H1 (cell line): ENCODE measurements around the gene LSR. TPM values are rescaled to one million over a fixed set of nuclear protein-coding genes. Genes with fewer than 3 reads are reported as not detected.

Experiments used
- CTCF ChIA-PET: fragments of 300-600 bp; sonication (Branson Sonifier 250); formaldehyde crosslinking; loops from one replicate; lab custom pipeline; 2021; ENCODE audit not compliant: partially characterized antibody; lab: Charles Lee
- POLR2A ChIA-PET: fragments of 300-600 bp; sonication (Branson Sonifier 250); formaldehyde crosslinking; loops from one replicate; lab custom pipeline; 2021; ENCODE audit warnings: inconsistent platforms; ENCODE audit not compliant: partially characterized antibody; lab: Charles Lee
- DNase-seq, 2 experiments: peaks; one replicate each; pipeline versions ENCODE4 v3.0.0 to v3.0.0-alpha.2; 2010 to 2022; ENCODE audit warnings: low spot score in 2 of 2, low read depth in 1 of 2, mixed read lengths in 1 of 2
- FAIRE-seq: peaks from 2 replicates; lab custom pipeline; 2011; peaks lifted over from hg19 to GRCh38; lab: Jason Lieb, UNC
- H2AFZ ChIP-seq: 2 replicates; pipeline ENCODE4 v1.8.1; 2012; ENCODE audit warnings: low read length, inconsistent platforms
- H2AK5ac ChIP-seq: 2 replicates; pipeline ENCODE4 v1.6.1; 2013; ENCODE audit warnings: low read depth, low read length
- H2BK120ac ChIP-seq: replicated peaks from 2 replicates; pipeline ENCODE3; 2013; ENCODE audit warnings: low read depth, low read length, inconsistent platforms
- H2BK12ac ChIP-seq: 2 replicates; pipeline ENCODE4 v1.6.1; 2013; ENCODE audit warnings: low read depth, low read length
- H2BK15ac ChIP-seq: 2 replicates; pipeline ENCODE4 v1.6.1; 2013; ENCODE audit warnings: low read length
- H2BK20ac ChIP-seq: 2 replicates; pipeline ENCODE4 v1.6.1; 2013; ENCODE audit warnings: low read length
- H2BK5ac ChIP-seq: 2 replicates; pipeline ENCODE4 v1.6.1; 2013; ENCODE audit warnings: low read depth, low read length
- H3K14ac ChIP-seq: 2 replicates; pipeline ENCODE4 v1.6.1; 2013; ENCODE audit warnings: inconsistent platforms; ENCODE audit not compliant: insufficient read length
- H3K18ac ChIP-seq: 2 replicates; pipeline ENCODE4 v1.6.1; 2013; ENCODE audit warnings: low read length; ENCODE audit errors: extremely low read depth
- H3K23ac ChIP-seq: 2 replicates; pipeline ENCODE4 v1.6.1; 2013; ENCODE audit warnings: inconsistent platforms; ENCODE audit not compliant: insufficient read length
- H3K23me2 ChIP-seq: 2 replicates; pipeline ENCODE4 v1.6.1; 2013; ENCODE audit warnings: low read depth, low read length
- H3K27ac ChIP-seq: 2 replicates; pipeline ENCODE4 v1.6.1; 2011; ENCODE audit warnings: low read depth, low read length, inconsistent platforms
- H3K27me3 ChIP-seq, 4 experiments: replicated peaks in 1 of 4; 1 replicate in 1 of 4; 2 replicates in 3 of 4; pipeline versions ENCODE4 v1.6.1 to v1.8.1; 2011 to 2013; ENCODE audit warnings: low read length in 3 of 4, mild to moderate bottlenecking in 3 of 4, inconsistent platforms in 2 of 4, mixed read lengths in 2 of 4, moderate library complexity in 1 of 4; ENCODE audit not compliant: control insufficient read depth in 3 of 4, insufficient read depth in 3 of 4; ENCODE audit errors: extremely low read depth in 1 of 4
- H3K36me3 ChIP-seq, 4 experiments: 2 replicates each; pipeline versions ENCODE4 v1.6.1 to v1.8.1; 2011 to 2013; ENCODE audit warnings: mild to moderate bottlenecking in 4 of 4, low read length in 3 of 4, moderate library complexity in 2 of 4, control low read depth in 1 of 4, inconsistent platforms in 1 of 4; ENCODE audit not compliant: insufficient read depth in 4 of 4, control insufficient read depth in 2 of 4
- H3K4ac ChIP-seq: replicated peaks from 2 replicates; pipeline ENCODE3; 2013; ENCODE audit warnings: low read length, low read depth, mixed read lengths, inconsistent platforms; ENCODE audit not compliant: insufficient read length
- H3K4me1 ChIP-seq, 4 experiments: replicated peaks in 1 of 4; 1 replicate in 1 of 4; 2 replicates in 3 of 4; pipeline versions ENCODE4 v1.6.1 to v1.8.1; 2011 to 2013; ENCODE audit warnings: low read length in 3 of 4, inconsistent platforms in 2 of 4, mixed read lengths in 1 of 4; ENCODE audit not compliant: insufficient read depth in 4 of 4, control insufficient read depth in 3 of 4
- H3K4me2 ChIP-seq, 2 experiments: 2 replicates each; pipeline versions ENCODE4 v1.6.1 to v1.8.1; 2011 to 2013; ENCODE audit warnings: low read depth in 2 of 2, low read length in 2 of 2, control low read depth in 1 of 2, inconsistent platforms in 1 of 2, mild to moderate bottlenecking in 1 of 2; ENCODE audit not compliant: insufficient read depth in 1 of 2
- H3K4me3 ChIP-seq, 4 experiments: fragments of 200-600, 300-600 bp in 1 of 4; sonication (generic), shearing (Covaris generic), sonication (Bioruptor Twin) in 1 of 4; 2 replicates each; pipeline versions ENCODE4 v1.5.1 to v1.8.1; 2011 to 2016; ENCODE audit warnings: low read length in 4 of 4, low read depth in 3 of 4, control low read depth in 2 of 4, inconsistent platforms in 2 of 4, mild to moderate bottlenecking in 2 of 4, mixed read lengths in 1 of 4, moderate library complexity in 1 of 4; ENCODE audit not compliant: insufficient read depth in 2 of 4; ENCODE audit errors: extremely low read depth in 1 of 4
- H3K56ac ChIP-seq: replicated peaks from 2 replicates; pipeline ENCODE3; 2013; ENCODE audit warnings: low read depth, mild to moderate bottlenecking, mixed read lengths, low read length, inconsistent platforms; ENCODE audit not compliant: insufficient read length
- H3K79me1 ChIP-seq: 2 replicates; pipeline ENCODE4 v1.6.1; 2013; ENCODE audit warnings: low read depth, low read length, control low read depth
- H3K79me2 ChIP-seq, 2 experiments: 2 replicates each; pipeline versions ENCODE4 v1.6.1 to v1.8.1; 2012 to 2013; ENCODE audit warnings: low read length in 2 of 2, mild to moderate bottlenecking in 2 of 2, inconsistent platforms in 1 of 2; ENCODE audit not compliant: insufficient read depth in 2 of 2, control insufficient read depth in 1 of 2
- H3K9ac ChIP-seq, 4 experiments: replicated peaks in 1 of 4; 1 replicate in 1 of 4; 2 replicates in 3 of 4; pipeline versions ENCODE4 v1.6.1 to v1.8.1; 2011 to 2013; ENCODE audit warnings: low read depth in 3 of 4, low read length in 3 of 4, control low read depth in 2 of 4, mild to moderate bottlenecking in 2 of 4, moderate library complexity in 2 of 4, inconsistent platforms in 1 of 4; ENCODE audit errors: extremely low read depth in 1 of 4
- H3K9me3 ChIP-seq, 2 experiments: 2 replicates each; pipeline versions ENCODE4 v1.6.1 to v1.8.1; 2012 to 2013; ENCODE audit warnings: mild to moderate bottlenecking in 2 of 2, moderate library complexity in 2 of 2, control low read depth in 1 of 2, inconsistent platforms in 1 of 2, low read depth in 1 of 2, low read length in 1 of 2, mixed read lengths in 1 of 2; ENCODE audit not compliant: insufficient read depth in 2 of 2
- H4K20me1 ChIP-seq, 2 experiments: replicated peaks in 1 of 2; 2 replicates each; pipeline versions ENCODE3 to v1.8.1; 2011 to 2013; ENCODE audit warnings: inconsistent platforms in 2 of 2, low read length in 2 of 2, mild to moderate bottlenecking in 1 of 2; ENCODE audit not compliant: insufficient read depth in 2 of 2, control insufficient read depth in 1 of 2
- H4K5ac ChIP-seq: 2 replicates; pipeline ENCODE4 v1.6.1; 2013; ENCODE audit warnings: low read length, low read depth, mixed read lengths, inconsistent platforms; ENCODE audit not compliant: insufficient read length
- H4K8ac ChIP-seq: 2 replicates; pipeline ENCODE4 v1.8.0; 2013; ENCODE audit warnings: mild to moderate bottlenecking, moderate library complexity, low read length, inconsistent platforms; ENCODE audit not compliant: insufficient read depth; ENCODE audit errors: extremely low read depth
- H4K91ac ChIP-seq: replicated peaks from 2 replicates; pipeline ENCODE3; 2013; ENCODE audit warnings: low read length, mixed read lengths, inconsistent platforms; ENCODE audit not compliant: insufficient read length
- ASH2L ChIP-seq: fragments of 200-600, 300-600 bp; sonication (generic); IDR thresholded peaks from one replicate; pipeline ENCODE4 v1.7.1; 2017; ENCODE audit warnings: low read length
- CBX5 ChIP-seq: fragments of 300-800, 300-1000 bp; sonication (generic); IDR thresholded peaks from 2 replicates; pipeline ENCODE4 v1.7.1; 2016; ENCODE audit warnings: antibody characterized with exemption, low read length, low read depth
- FOSL1 ChIP-seq: IDR thresholded peaks from 2 replicates; pipeline ENCODE4 v1.6.1; 2011; ENCODE audit warnings: mild to moderate bottlenecking, low read depth, low read length, moderate library complexity; ENCODE audit not compliant: insufficient read depth
- GABPA ChIP-seq: IDR thresholded peaks from 2 replicates; pipeline ENCODE4 v1.6.1; 2011; ENCODE audit warnings: mild to moderate bottlenecking, low read length, moderate library complexity, borderline replicate concordance; ENCODE audit not compliant: insufficient read depth
- JUN ChIP-seq: IDR thresholded peaks from 2 replicates; pipeline ENCODE4 v1.6.1; 2011; ENCODE audit warnings: low read depth, mild to moderate bottlenecking, improper control_type of control experiment, low read length
- KDM4A ChIP-seq: IDR thresholded peaks from one replicate; pipeline ENCODE4 v1.7.1; 2012; ENCODE audit warnings: low read depth, mild to moderate bottlenecking, moderate library complexity, low read length, inconsistent platforms; ENCODE audit not compliant: severe bottlenecking
- RBBP5 ChIP-seq: IDR thresholded peaks from 2 replicates; pipeline ENCODE4 v1.7.1; 2012; ENCODE audit warnings: low read depth, mild to moderate bottlenecking, inconsistent platforms, low read length, moderate library complexity, borderline replicate concordance
- SP4 ChIP-seq: IDR thresholded peaks from 2 replicates; pipeline ENCODE4 v1.6.1; 2012; ENCODE audit warnings: low read length, inconsistent platforms
- ZNF274 ChIP-seq: IDR thresholded peaks from 2 replicates; pipeline ENCODE4 v1.7.0; 2012; ENCODE audit warnings: low read length, borderline replicate concordance; ENCODE audit errors: extremely low read depth
- WGBS, 2 experiments: shearing (Covaris generic) in 1 of 2; methylation state at CpG; one replicate each; pipeline versions ENCODE4 v1.1.6 to v1.1.7; 2013 to 2015; ENCODE audit warnings: low lambda C conversion rate in 2 of 2, mixed read lengths in 2 of 2, inconsistent platforms in 1 of 2, low coverage in 1 of 2, missing lambda C conversion rate in 1 of 2; ENCODE audit not compliant: insufficient replicate concordance in 2 of 2, insufficient coverage in 1 of 2, insufficient read length in 1 of 2; ENCODE audit errors: extremely low coverage in 1 of 2, missing lambda C conversion rate in 1 of 2; 5-methylcytosine and 5-hydroxymethylcytosine counted together
- polyA plus RNA-seq, 7 experiments: library from polyadenylated mRNA; depleted of rRNA in 3 of 7; stranded (reverse) in 5 of 7; unstranded in 2 of 7; fragments of >200 nt in 5 of 7; fragments of 200-250 nt in 2 of 7; gene quantifications; 1 replicate in 5 of 7; 2 replicates in 1 of 7; 4 replicates in 1 of 7; pipeline versions ENCODE4 v1.2.1 to v1.2.3, GENCODE V29; 2011 to 2013; ENCODE audit warnings: missing spikeins in 2 of 7, mixed read lengths in 2 of 7
- total RNA-seq: library from RNA; stranded (reverse); fragmentation: NEBNext Ultra II Directional; extraction: Animal tissue kit (Norgen Biotek cat#: 25700); gene quantifications from 2 replicates; pipeline ENCODE4 v1.2.1, GENCODE V29; 2021

Gene LSR
- total and polyA plus RNA-seq, 2 of the 8 experiments (the other 6 are each of a cell fraction or from before 2014, with no cell fraction given), result 159 to 186 TPM

DNA sequence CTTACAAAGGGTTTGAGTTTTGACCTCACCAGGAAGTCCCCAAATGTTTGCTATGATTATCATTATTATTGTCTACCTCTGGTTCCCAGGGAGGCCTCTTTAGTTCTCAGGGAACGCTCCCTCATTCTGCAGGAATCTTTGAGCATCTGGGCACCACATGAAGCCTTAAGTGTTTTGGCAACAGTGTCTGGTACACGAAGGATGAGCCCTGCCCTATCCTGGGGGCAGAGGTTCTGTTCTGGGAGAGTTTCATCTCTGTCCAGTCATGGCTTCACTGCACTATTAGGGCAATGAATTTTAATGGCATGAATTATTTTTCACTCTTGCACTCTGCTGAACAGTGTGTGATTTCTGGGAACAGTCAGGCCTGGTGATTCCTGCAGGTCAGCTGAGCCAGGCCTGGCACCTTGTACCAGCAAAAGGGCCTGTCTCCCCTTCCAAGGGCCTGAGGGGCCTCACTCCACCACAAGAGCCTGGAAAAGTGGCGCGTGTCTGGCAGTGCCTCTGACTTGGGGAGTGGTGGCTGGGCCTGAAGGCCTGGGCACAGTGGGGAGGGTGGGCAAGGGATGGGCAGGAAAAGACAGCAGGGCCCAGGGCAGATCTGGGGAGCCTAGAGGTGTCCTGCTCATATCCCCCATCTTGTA is 24.8 kb upstream of the LSR start:
- no peak overlapping the region for H2BK120ac ChIP-seq
- no peak overlapping the region for H3K4ac ChIP-seq
- TF ChIP-seq JUN (no peak), RBBP5 (no peak), KDM4A (no peak), ZNF274 (no peak), FOSL1 (no peak), GABPA (no peak), ASH2L (no peak), CBX5 (no peak), SP4 (no peak)
- no peak overlapping the region for H3K27ac ChIP-seq
- ChIA-PET CTCF (interaction anchor here (0.9 to 2.5 kb wide), 11 partner anchors 8 to 158 kb away, joined by 3 to 8 read pairs (median 4); partner anchors contain the start of genes FXYD7 and LGI4), POLR2A (interaction anchor here (0.6 to 2.2 kb wide), 5 partner anchors 13 to 83 kb away, joined by 3 to 9 read pairs (median 4); partner anchors contain the start of gene LSR)
- no peak overlapping the region for H2AFZ ChIP-seq
- no peak overlapping the region for H3K4me2 ChIP-seq
- DNase-seq (no peak), FAIRE-seq (no peak)
- no peaks in the 10 kb centered on the region; a peak in 1 of 7 replicates for H3K27me3 ChIP-seq
- H3K36me3 ChIP-seq, result no peaks in the 10 kb centered on the region
- no peaks in the 10 kb centered on the region for H4K20me1 ChIP-seq
- no peak overlapping the region for H3K9ac ChIP-seq
- H3K79me1 ChIP-seq, result no peaks in the 10 kb centered on the region
- H3K4me3 ChIP-seq, result no peak overlapping the region
- no peak overlapping the region for H3K56ac ChIP-seq
- peak overlapping the region; percentile 60; the same call in 1 of the 2 replicates for H2BK12ac ChIP-seq
- WGBS, 2 experiments, result 89% methylated on average over 4 of the region's 4 CpGs; no CpG with 5 or more reads in 1 of the 2 experiments
- H2BK5ac ChIP-seq, result no peak overlapping the region
- no peak overlapping the region; the same call in 1 of the 2 replicates for H2AK5ac ChIP-seq
- no peaks in the 10 kb centered on the region for H3K79me2 ChIP-seq
- H3K9me3 ChIP-seq, result peaks cover 4 to 12% of the 10 kb centered on the region in 2 experiments
- no peak overlapping the region for H4K91ac ChIP-seq
- H2BK15ac ChIP-seq, result no peak overlapping the region
- H3K4me1 ChIP-seq, result peaks cover 0 to 12% (median 3%) of the 10 kb centered on the region in 4 experiments; a peak in 4 of 7 replicates
- no peak overlapping the region for H3K18ac ChIP-seq
- no peak overlapping the region for H2BK20ac ChIP-seq
- no peak overlapping the region for H4K5ac ChIP-seq
- no peak overlapping the region for H3K23ac ChIP-seq
- H4K8ac ChIP-seq, result no peak overlapping the region
- H3K23me2 ChIP-seq, result no peaks in the 10 kb centered on the region
- no peak overlapping the region for H3K14ac ChIP-seq
